ENCODE data around the gene ROS1.
"Not testable (repeated sequence)": the region's sequence is repeated elsewhere in the genome, so short reads cannot be mapped to it uniquely, and the experiment has no call there.

The ROS1 gene

GRCh38 chr6:117275205-117275604 lies 150.5 kb downstream of the ROS1 start:
- H3K4me3 ChIP-seq (ENCODE audit: low read length): no peak overlapping the region
- DNase-seq (ENCODE audit: low read depth, low spot score): no peak

GRCh38 chr6:117272891-117273290 lies 152.9 kb downstream of the ROS1 start:
- DNase-seq (ENCODE audit: low read depth, low spot score): no peak
- no peak overlapping the region for H3K4me3 ChIP-seq (ENCODE audit: low read length)

GRCh38 chr6:117272032-117272866 lies 153.5 kb downstream of the ROS1 start:
- DNase-seq (ENCODE audit: low read depth, low spot score): no peak
- no peak overlapping the region for H3K4me3 ChIP-seq (ENCODE audit: low read length)

- H3K4me3 ChIP-seq (ENCODE audit: low read length): no peak overlapping the region
- DNase-seq (ENCODE audit: low read depth, low spot score): no peak
Observed at GRCh38 chr6:117270843-117271507, 154.8 kb downstream of the ROS1 start.

- H3K4me3 ChIP-seq (ENCODE audit: low read length): no peak overlapping the region
- DNase-seq (ENCODE audit: low read depth, low spot score): no peak
Observed at GRCh38 chr6:117270055-117270842, 155.5 kb downstream of the ROS1 start.

DNA sequence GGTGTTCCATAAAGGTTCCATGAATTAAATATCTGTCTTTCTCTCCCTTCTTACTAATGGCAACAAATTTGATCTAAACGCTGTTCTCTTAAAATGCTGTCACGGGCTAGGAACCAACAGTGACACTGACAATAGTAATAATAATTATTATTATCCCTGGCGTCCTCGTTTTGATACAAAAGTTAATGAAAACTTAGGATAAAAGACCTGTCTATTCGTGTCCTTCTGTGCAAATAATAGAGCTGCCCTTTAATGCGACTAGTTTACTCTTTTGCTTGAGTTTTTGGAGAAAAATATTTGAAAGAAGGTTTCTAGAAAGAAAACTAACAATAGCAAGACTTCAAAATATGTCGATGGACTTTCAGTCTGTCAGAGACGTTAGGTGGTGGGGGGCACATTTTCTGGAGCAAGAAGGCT lies 156.1 kb downstream of the ROS1 start:
- DNase-seq (ENCODE audit: low read depth, low spot score): no peak
- H3K4me3 ChIP-seq (ENCODE audit: low read length): no peak overlapping the region

- DNase-seq (ENCODE audit: low read depth, low spot score): no peak
- no peak overlapping the region for H3K4me3 ChIP-seq (ENCODE audit: low read length)
Observed at GRCh38 chr6:117268924-117269323, 156.8 kb downstream of the ROS1 start.

- no peak for DNase-seq (ENCODE audit: low read depth, low spot score)
- no peak overlapping the region for H3K4me3 ChIP-seq (ENCODE audit: low read length)
Observed at GRCh38 chr6:117267766-117268534, 157.8 kb downstream of the ROS1 start.

DNA sequence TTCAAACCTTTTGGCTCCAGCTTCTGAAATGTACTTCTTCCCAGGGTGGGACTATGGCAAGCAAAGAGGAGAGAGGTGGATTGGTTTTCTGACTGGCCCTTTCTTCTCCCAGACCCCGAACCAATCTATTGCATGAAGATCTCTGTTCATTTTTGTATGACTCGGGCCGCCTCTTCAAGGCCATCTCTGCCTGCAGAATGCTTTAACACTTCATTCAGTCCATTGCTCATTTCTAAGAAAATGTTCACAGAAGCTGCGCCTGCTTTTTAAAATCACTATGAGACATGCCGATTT lies 158.7 kb downstream of the ROS1 start:
- no peak overlapping the region for H3K4me3 ChIP-seq (ENCODE audit: low read length)
- no peak for DNase-seq (ENCODE audit: low read depth, low spot score)

GRCh38 chr6:117266257-117267053 lies 159.3 kb downstream of the ROS1 start:
- no peak for DNase-seq (ENCODE audit: low read depth, low spot score)
- H3K4me3 ChIP-seq (ENCODE audit: low read length): no peak overlapping the region

- no peak within 1 kb of the TSS for H3K4me3 ChIP-seq (ENCODE audit: low read length)
- no peak for DNase-seq (ENCODE audit: low read depth, low spot score)
Observed at GRCh38 chr6:117265410-117266256, 160.1 kb downstream of the ROS1 start, which contains the start of gene VGLL2. VGLL2 (plus strand) TSS chr6:117265558; CDS start chr6:117265764, 206 bp downstream.

- H3K4me3 ChIP-seq (ENCODE audit: low read length): no peak overlapping the region
Observed at GRCh38 chr6:117264692-117265409, 160.9 kb downstream of the ROS1 start.

DNA sequence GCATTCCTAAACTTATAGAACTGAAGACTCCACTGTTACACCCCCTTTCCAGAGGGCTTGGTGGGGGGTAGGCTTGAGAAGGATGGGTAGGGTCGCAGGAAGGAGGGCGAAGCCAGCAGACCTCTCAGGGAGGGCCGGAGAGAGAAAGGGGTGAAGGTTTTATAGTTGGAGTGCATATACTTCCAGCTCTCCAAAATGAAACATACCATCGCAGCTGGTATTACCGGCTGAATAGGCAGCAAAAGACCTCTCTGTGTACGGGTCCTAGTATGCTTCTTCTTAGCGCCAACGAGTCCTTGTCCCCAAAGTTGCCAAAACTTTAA lies 161.4 kb downstream of the ROS1 start:
- no peak overlapping the region for H3K4me3 ChIP-seq (ENCODE audit: low read length)
- DNase-seq (ENCODE audit: low read depth, low spot score): no peak

More at GRCh38 chr6:117264692-117265409, 160.9 kb downstream of the ROS1 start:
- no peak for DNase-seq (ENCODE audit: low read depth, low spot score)

DNA sequence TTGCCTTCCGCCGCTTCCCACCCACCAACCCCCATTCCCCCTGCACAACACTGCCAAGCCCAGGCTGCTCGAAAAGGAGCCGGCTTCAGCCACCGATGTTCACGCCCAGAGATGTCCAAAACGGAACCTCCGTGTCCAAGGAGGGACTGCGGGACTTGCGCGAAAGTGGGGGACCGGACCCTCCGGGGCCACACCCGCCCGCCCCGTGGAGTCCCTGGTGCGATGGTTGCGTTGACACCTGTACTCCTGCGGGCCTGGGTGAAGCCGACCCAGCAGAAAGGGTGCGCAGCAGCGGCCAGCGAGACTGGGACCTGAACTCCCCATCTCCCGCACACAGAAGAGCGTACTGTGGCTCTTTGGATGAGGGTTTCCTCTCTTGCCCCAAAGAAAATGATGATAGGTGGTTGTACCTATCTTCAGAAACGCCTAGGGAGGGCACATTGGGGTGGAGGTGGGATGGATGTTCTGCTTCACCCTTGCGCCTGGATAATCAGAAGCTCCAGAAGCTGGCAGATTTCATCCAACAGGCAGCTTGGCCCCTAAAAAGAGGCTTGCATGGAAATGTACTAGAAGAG lies 162.3 kb downstream of the ROS1 start:
- H3K4me3 ChIP-seq (ENCODE audit: low read length): no peak overlapping the region
- no peak for DNase-seq (ENCODE audit: low read depth, low spot score)

DNA sequence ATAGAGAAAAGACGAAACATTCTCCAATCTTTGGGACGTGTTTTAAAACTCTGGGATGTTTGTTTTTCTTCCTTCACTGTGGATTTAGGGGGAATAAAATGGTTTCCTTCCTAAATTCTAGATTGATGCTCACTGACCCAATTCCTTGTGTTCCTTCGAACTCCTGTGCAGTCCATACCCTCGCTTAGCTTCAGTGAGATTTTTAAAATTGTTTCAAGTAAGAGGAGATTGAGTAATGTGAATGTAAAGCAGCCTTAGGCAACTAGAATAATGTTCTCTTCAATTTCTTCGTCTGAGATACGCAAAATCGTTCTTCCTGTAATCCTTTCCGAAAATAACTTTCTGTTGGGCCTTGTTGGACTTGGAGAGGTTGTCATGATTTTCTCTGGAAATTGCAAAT lies 162.9 kb downstream of the ROS1 start:
- DNase-seq (ENCODE audit: low read depth, low spot score): no peak
- H3K4me3 ChIP-seq (ENCODE audit: low read length): no peak overlapping the region

DNA sequence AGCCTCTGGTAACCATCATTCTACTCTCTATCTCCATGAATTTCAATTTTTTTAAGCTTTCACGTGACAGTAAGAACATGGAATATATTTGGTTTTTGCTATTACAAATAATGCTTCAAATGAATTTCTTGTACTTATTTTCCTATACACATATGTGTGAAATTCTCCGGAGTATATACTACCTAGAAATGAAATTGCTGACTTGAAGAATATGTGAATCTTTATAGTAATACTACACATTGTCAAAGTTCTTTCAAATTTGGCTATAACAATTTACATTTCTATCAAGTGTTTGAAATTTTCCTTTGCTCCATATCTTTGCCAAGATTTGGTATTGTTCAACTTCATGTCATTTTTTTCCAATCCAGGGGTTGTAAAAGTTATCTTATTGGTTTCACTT lies 172.0 kb downstream of the ROS1 start:
- no peak for DNase-seq (ENCODE audit: low read depth, low spot score)
- no peak overlapping the region for H3K4me3 ChIP-seq (ENCODE audit: low read length)

- H3K4me3 ChIP-seq (ENCODE audit: low read length); DNase-seq (ENCODE audit: low read depth, low spot score): not testable (repeated sequence)
Observed at GRCh38 chr6:117244979-117245378, 180.8 kb downstream of the ROS1 start.

Measured in Jurkat, Clone E6-1 (cell line).